Neural progenitor cell (in vitro differentiated cells): ENCODE results near the gene PLA2G12B. TPM values are rescaled to one million over a fixed set of nuclear protein-coding genes. Genes with fewer than 3 reads are reported as not detected.

Experiments used
- DNase-seq: peaks from one replicate; pipeline ENCODE4 v3.0.0-alpha.2; 2016; ENCODE audit warnings: low spot score
- H2AFZ ChIP-seq: fragments of 200-600 bp; sonication (generic); replicated peaks from 2 replicates; pipeline ENCODE4 v1.6.1; 2016; ENCODE audit warnings: antibody characterized with exemption
- H3F3A ChIP-seq: fragments of 200-600 bp; sonication (generic); 2 replicates; pipeline ENCODE4 v1.6.1; 2016; ENCODE audit warnings: antibody characterized with exemption, low read depth
- H3K27ac ChIP-seq: fragments of 200-600 bp; sonication (generic); 2 replicates; pipeline ENCODE4 v1.5.1; 2016; ENCODE audit warnings: mild to moderate bottlenecking
- H3K27me3 ChIP-seq: fragments of 200-600 bp; sonication (generic); 2 replicates; pipeline ENCODE4 v1.6.1; 2016; ENCODE audit warnings: mild to moderate bottlenecking, moderate library complexity
- H3K36me3 ChIP-seq: fragments of 200-600 bp; sonication (generic); 2 replicates; pipeline ENCODE4 v1.5.1; 2016
- H3K4me1 ChIP-seq: fragments of 200-600 bp; sonication (generic); 2 replicates; pipeline ENCODE4 v1.6.1; 2016; ENCODE audit warnings: mixed run types
- H3K4me2 ChIP-seq: fragments of 200-600 bp; sonication (generic); 2 replicates; pipeline ENCODE4 v1.6.1; 2016
- H3K4me3 ChIP-seq: fragments of 200-600 bp; sonication (generic); 2 replicates; pipeline ENCODE4 v1.5.1; 2016
- H3K79me2 ChIP-seq: fragments of 200-600 bp; sonication (generic); 2 replicates; pipeline ENCODE4 v1.6.1; 2016; ENCODE audit warnings: low read depth
- H3K9ac ChIP-seq: fragments of 200-600 bp; sonication (generic); 2 replicates; pipeline ENCODE4 v1.6.1; 2016
- H3K9me3 ChIP-seq: fragments of 200-600 bp; sonication (generic); 2 replicates; pipeline ENCODE4 v1.5.1; 2016; ENCODE audit warnings: low read depth
- H4K20me1 ChIP-seq: fragments of 200-600 bp; sonication (generic); 2 replicates; pipeline ENCODE4 v1.6.1; 2016; ENCODE audit warnings: low read depth
- H3K27ac Mint-ChIP-seq: 3 replicates; pipeline ENCODE4 v1.8.0; 2021; ENCODE audit warnings: mixed read lengths
- H3K27me3 Mint-ChIP-seq: 2 replicates; pipeline ENCODE4 v1.8.0; 2022; ENCODE audit warnings: low read depth, mild to moderate bottlenecking, inconsistent platforms, moderate library complexity, mixed read lengths; ENCODE audit not compliant: insufficient read depth
- H3K36me3 Mint-ChIP-seq: 3 replicates; pipeline ENCODE4 v1.8.0; 2021; ENCODE audit warnings: mixed read lengths
- H3K4me1 Mint-ChIP-seq: 3 replicates; pipeline ENCODE4 v1.8.0; 2021; ENCODE audit warnings: mixed read lengths
- H3K4me3 Mint-ChIP-seq: 3 replicates; pipeline ENCODE4 v1.8.0; 2021; ENCODE audit warnings: mild to moderate bottlenecking, moderate library complexity, mixed read lengths
- H3K9me3 Mint-ChIP-seq: 3 replicates; pipeline ENCODE4 v1.8.0; 2020; ENCODE audit warnings: mixed read lengths
- EZH2 ChIP-seq: fragments of 200-600 bp; sonication (generic); IDR thresholded peaks from 2 replicates; pipeline ENCODE4 v1.6.1; 2017; ENCODE audit warnings: antibody characterized with exemption, mild to moderate bottlenecking, moderate library complexity
- EZH2phosphoT487 ChIP-seq: fragments of 200-600 bp; sonication (generic); IDR thresholded peaks from 2 replicates; pipeline ENCODE4 v1.6.1; 2017; ENCODE audit warnings: antibody characterized with exemption
- total RNA-seq: library from RNA; depleted of rRNA; stranded (reverse); fragments of >200 nt; gene quantifications from 2 replicates; pipeline ENCODE4 v1.2.3, GENCODE V29; 2015; ENCODE audit warnings: low replicate concordance
- TF ChIP-seq, protein P1 (sequence below): fragments of 200-600 bp; sonication (generic); IDR thresholded peaks from 2 replicates; pipeline ENCODE4 v1.5.1; 2017; ENCODE audit warnings: antibody characterized with exemption, mild to moderate bottlenecking

Gene PLA2G12B
- total RNA-seq, 1 donor from 2014 or later = not detected

GRCh38 chr10:72981028-72981881 is 26.6 kb upstream of the PLA2G12B start:
- no peak for DNase-seq
- Histone ChIP-seq H3K4me3 (no peak overlapping the region), H3K4me1 (no peaks in the 10 kb centered on the region), H3F3A (no peaks in the 10 kb centered on the region), H3K4me2 (no peak overlapping the region), H3K79me2 (no peaks in the 10 kb centered on the region), H3K9ac (no peak overlapping the region), H3K9me3 (peaks cover 11% of the 10 kb centered on the region), H3K36me3 (no peaks in the 10 kb centered on the region), H3K27ac (no peak overlapping the region), H3K27me3 (no peaks in the 10 kb centered on the region), H4K20me1 (no peaks in the 10 kb centered on the region), H2AFZ (no peak overlapping the region)
- H3K4me3 Mint-ChIP-seq = no peak overlapping the region
- H3K9me3 Mint-ChIP-seq = peaks cover 40% of the 10 kb centered on the region
- no peak overlapping the region for H3K27ac Mint-ChIP-seq
- H3K27me3 Mint-ChIP-seq = peaks cover 3% of the 10 kb centered on the region
- no peaks in the 10 kb centered on the region for H3K4me1 Mint-ChIP-seq
- TF ChIP-seq EZH2phosphoT487 (no peak), EZH2 (no peak)
- TF ChIP-seq, protein P1, sequence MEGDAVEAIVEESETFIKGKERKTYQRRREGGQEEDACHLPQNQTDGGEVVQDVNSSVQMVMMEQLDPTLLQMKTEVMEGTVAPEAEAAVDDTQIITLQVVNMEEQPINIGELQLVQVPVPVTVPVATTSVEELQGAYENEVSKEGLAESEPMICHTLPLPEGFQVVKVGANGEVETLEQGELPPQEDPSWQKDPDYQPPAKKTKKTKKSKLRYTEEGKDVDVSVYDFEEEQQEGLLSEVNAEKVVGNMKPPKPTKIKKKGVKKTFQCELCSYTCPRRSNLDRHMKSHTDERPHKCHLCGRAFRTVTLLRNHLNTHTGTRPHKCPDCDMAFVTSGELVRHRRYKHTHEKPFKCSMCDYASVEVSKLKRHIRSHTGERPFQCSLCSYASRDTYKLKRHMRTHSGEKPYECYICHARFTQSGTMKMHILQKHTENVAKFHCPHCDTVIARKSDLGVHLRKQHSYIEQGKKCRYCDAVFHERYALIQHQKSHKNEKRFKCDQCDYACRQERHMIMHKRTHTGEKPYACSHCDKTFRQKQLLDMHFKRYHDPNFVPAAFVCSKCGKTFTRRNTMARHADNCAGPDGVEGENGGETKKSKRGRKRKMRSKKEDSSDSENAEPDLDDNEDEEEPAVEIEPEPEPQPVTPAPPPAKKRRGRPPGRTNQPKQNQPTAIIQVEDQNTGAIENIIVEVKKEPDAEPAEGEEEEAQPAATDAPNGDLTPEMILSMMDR = no peak
- H3K36me3 Mint-ChIP-seq = peaks cover 7% of the 10 kb centered on the region

DNA sequence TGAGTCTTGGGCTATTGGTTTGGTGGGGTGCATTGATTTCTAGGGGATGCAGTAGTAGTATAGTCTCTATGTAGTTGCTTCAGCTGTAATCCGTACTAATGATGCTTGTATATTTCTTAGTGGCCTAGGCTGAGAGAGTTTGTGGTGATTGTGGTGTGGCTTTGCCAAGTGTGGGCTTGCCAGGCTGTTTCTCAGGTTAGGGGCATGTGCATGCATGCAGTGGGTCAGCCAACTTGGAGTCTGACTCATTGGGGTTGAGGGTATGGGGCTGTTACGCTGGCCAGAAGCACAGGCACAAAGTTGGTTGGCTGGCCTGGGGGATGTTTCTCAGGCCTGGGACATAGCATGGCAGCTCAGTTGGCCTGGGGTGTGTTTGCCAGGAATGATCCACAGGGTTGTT is 25.7 kb upstream of the PLA2G12B start:
- H3F3A ChIP-seq = no peaks in the 10 kb centered on the region
- no peak for DNase-seq
- Mint-ChIP-seq H3K4me1 (no peaks in the 10 kb centered on the region), H3K4me3 (no peak overlapping the region), H3K27me3 (peaks cover 3% of the 10 kb centered on the region), H3K27ac (no peak overlapping the region), H3K9me3 (peaks cover 47% of the 10 kb centered on the region), H3K36me3 (peaks cover 7% of the 10 kb centered on the region)
- no peaks in the 10 kb centered on the region for H4K20me1 ChIP-seq
- no peaks in the 10 kb centered on the region for H3K4me1 ChIP-seq
- no peak overlapping the region for H3K4me2 ChIP-seq
- H3K9ac ChIP-seq = no peak overlapping the region
- H3K27me3 ChIP-seq = no peaks in the 10 kb centered on the region
- no peak overlapping the region for H2AFZ ChIP-seq
- H3K79me2 ChIP-seq = no peaks in the 10 kb centered on the region
- H3K9me3 ChIP-seq = peaks cover 11% of the 10 kb centered on the region
- TF ChIP-seq EZH2phosphoT487 (no peak), EZH2 (no peak)
- TF ChIP-seq, protein P1 = no peak
- H3K36me3 ChIP-seq = no peaks in the 10 kb centered on the region
- H3K4me3 ChIP-seq = no peak overlapping the region
- no peak overlapping the region for H3K27ac ChIP-seq

- Histone ChIP-seq H4K20me1 (no peaks in the 10 kb centered on the region), H3K4me2 (no peak overlapping the region), H3K9me3 (peaks cover 11% of the 10 kb centered on the region), H3K9ac (no peak overlapping the region), H2AFZ (no peak overlapping the region), H3F3A (no peaks in the 10 kb centered on the region), H3K27ac (no peak overlapping the region), H3K4me3 (no peak overlapping the region), H3K4me1 (no peaks in the 10 kb centered on the region), H3K36me3 (no peaks in the 10 kb centered on the region), H3K27me3 (no peaks in the 10 kb centered on the region), H3K79me2 (no peaks in the 10 kb centered on the region)
- TF ChIP-seq, protein P1 = no peak
- TF ChIP-seq EZH2 (no peak), EZH2phosphoT487 (no peak)
- DNase-seq = no peak
- Mint-ChIP-seq H3K27me3 (peaks cover 3% of the 10 kb centered on the region), H3K9me3 (peaks cover 52% of the 10 kb centered on the region), H3K4me1 (no peaks in the 10 kb centered on the region), H3K36me3 (peaks cover 7% of the 10 kb centered on the region), H3K4me3 (no peak overlapping the region), H3K27ac (no peak overlapping the region)
Observed at GRCh38 chr10:72979709-72980108, 25.1 kb upstream of the PLA2G12B start.
